PC-3 (cell line): ENCODE measurements around the gene ATF7. TPM values are rescaled to one million over a fixed set of nuclear protein-coding genes. Genes with fewer than 3 reads are reported as not detected.
"Not testable (repeated sequence)": the region's sequence is repeated elsewhere in the genome, so short reads cannot be mapped to it uniquely, and the experiment has no call there.

Experiments used
- ATAC-seq: fragments of 200-7000 bp; cut with Tn5 transposase; 2 replicates; pipeline ENCODE4 v1.9.1; 2020; ENCODE audit warnings: mild to moderate bottlenecking, moderate library complexity
- BruUV-seq: library from RNA; stranded (reverse); fragments of 400-500 nt; replicated peaks from 2 replicates; lab custom pipeline; 2021; lab: Mats Ljungman, UMichigan
- CTCF ChIA-PET: fragments of 300-600 bp; sonication (Branson Sonifier 250); formaldehyde crosslinking; loops from one replicate; lab custom pipeline; 2022; ENCODE audit warnings: antibody characterized with exemption; lab: Charles Lee
- POLR2A ChIA-PET: fragments of 300-600 bp; sonication (Branson Sonifier 250); formaldehyde crosslinking; loops from one replicate; lab custom pipeline; 2022; ENCODE audit warnings: antibody characterized with exemption; ENCODE audit not compliant: unreplicated experiment; lab: Charles Lee
- DNase-seq: peaks from one replicate; pipeline ENCODE4 v3.0.0-alpha.2; 2015
- H2AFZ ChIP-seq: fragments of 300-600 bp; sonication (generic); 2 replicates; pipeline ENCODE4 v1.6.0; 2016; ENCODE audit warnings: antibody characterized with exemption, low read length
- H3F3A ChIP-seq: fragments of 300-600 bp; sonication (generic); one replicate; pipeline ENCODE4 v1.6.0; 2017; ENCODE audit warnings: antibody characterized with exemption, low read length, control low read depth, mild to moderate bottlenecking; ENCODE audit not compliant: unreplicated experiment
- H3K27ac ChIP-seq: fragments of 300-600 bp; sonication (generic); 2 replicates; pipeline ENCODE4 v1.5.1; 2016; ENCODE audit warnings: mild to moderate bottlenecking, low read length
- H3K27me3 ChIP-seq: fragments of 300-600 bp; sonication (generic); 2 replicates; pipeline ENCODE4 v1.6.1; 2016; ENCODE audit warnings: low read length, mixed read lengths
- H3K36me3 ChIP-seq: fragments of 300-600 bp; sonication (generic); 2 replicates; pipeline ENCODE4 v1.6.1; 2016; ENCODE audit warnings: low read depth, mixed run types, low read length, mixed read lengths
- H3K4me1 ChIP-seq: fragments of 300-600 bp; sonication (generic); 2 replicates; pipeline ENCODE4 v1.5.1; 2016; ENCODE audit warnings: low read length; ENCODE audit not compliant: insufficient read depth
- H3K4me2 ChIP-seq: fragments of 300-600 bp; sonication (generic); 2 replicates; pipeline ENCODE4 v1.6.0; 2016; ENCODE audit warnings: low read length
- H3K4me3 ChIP-seq: fragments of 300-600 bp; sonication (generic); 2 replicates; pipeline ENCODE4 v1.5.1; 2016; ENCODE audit warnings: mild to moderate bottlenecking, low read length, mixed read lengths
- H3K79me2 ChIP-seq: fragments of 300-600 bp; sonication (generic); 2 replicates; pipeline ENCODE4 v1.6.1; 2017; ENCODE audit warnings: low read length, mixed read lengths
- H3K9ac ChIP-seq: fragments of 300-600 bp; sonication (generic); 2 replicates; pipeline ENCODE4 v1.6.0; 2016; ENCODE audit warnings: mild to moderate bottlenecking, low read length
- H3K9me2 ChIP-seq: fragments of 300-600 bp; sonication (generic); replicated peaks from 2 replicates; pipeline ENCODE4 v1.6.1; 2016; ENCODE audit warnings: mixed run types, low read length, mixed read lengths
- H3K9me3 ChIP-seq: fragments of 300-600 bp; sonication (generic); 2 replicates; pipeline ENCODE4 v1.6.1; 2016; ENCODE audit warnings: low read length, mixed read lengths
- H4K20me1 ChIP-seq: fragments of 300-600 bp; sonication (generic); 2 replicates; pipeline ENCODE4 v1.6.1; 2016; ENCODE audit warnings: low read length, mixed read lengths
- CTCF ChIP-seq: fragments of 300-600 bp; sonication (generic); conservative IDR thresholded peaks from 2 replicates; pipeline ENCODE4 v1.5.1; 2017; ENCODE audit warnings: antibody characterized with exemption, low read depth, mild to moderate bottlenecking, low read length
- EZH2 ChIP-seq: fragments of 300-600 bp; sonication (generic); IDR thresholded peaks from one replicate; pipeline ENCODE4 v1.6.1; 2017; ENCODE audit warnings: antibody characterized with exemption, mild to moderate bottlenecking, low read length; ENCODE audit not compliant: unreplicated experiment
- EZH2phosphoT487 ChIP-seq: fragments of 300-600 bp; sonication (generic); IDR thresholded peaks from 2 replicates; pipeline ENCODE4 v1.6.1; 2018; ENCODE audit warnings: mild to moderate bottlenecking, antibody characterized with exemption, low read length, borderline replicate concordance
- intact Hi-C: fragments of 100-400 bp; cut with micrococcal nuclease; formaldehyde crosslinking; loops from 2 replicates; pipeline ENCODE4 v1.9.0; 2023
- total RNA-seq: library from RNA; depleted of rRNA; stranded (reverse); fragments of >200 nt; gene quantifications from 2 replicates; pipeline ENCODE4 v1.2.3, GENCODE V29; 2014

ATF7 gene
- total RNA-seq, 1 experiment from 2014 or later = 7.9 TPM

- Histone ChIP-seq H3K9me2 (no peaks in the 10 kb centered on the region), H3K4me1 (no peaks in the 10 kb centered on the region), H3K27ac (no peak overlapping the region), H3K9ac (no peak overlapping the region), H3K4me3 (no peak overlapping the region), H2AFZ (no peak overlapping the region), H3K4me2 (no peak overlapping the region), H3K9me3 (no peaks in the 10 kb centered on the region), H4K20me1 (no peaks in the 10 kb centered on the region), H3F3A (no peaks in the 10 kb centered on the region), H3K36me3 (no peaks in the 10 kb centered on the region), H3K79me2 (no peaks in the 10 kb centered on the region), H3K27me3 (no peaks in the 10 kb centered on the region)
- BruUV-seq = no TSS peak
- intact Hi-C loops = no loop called here
- ChIA-PET CTCF (interaction anchor here (0.7 kb wide), 1 partner anchor 92 kb away, joined by 3 read pairs; no protein-coding TSS in a partner anchor), POLR2A (no interaction called here)
- TF ChIP-seq EZH2 = no peak
- no peak for TF ChIP-seq EZH2phosphoT487
- TF ChIP-seq CTCF = no peak
- no peak for DNase-seq
- ATAC-seq = no peak
These were observed 10.5 kb upstream of the ATF7 start for GRCh38 chr12:53636641-53637040.

GRCh38 chr12:53635708-53636107 lies 9.5 kb upstream of the ATF7 start:
- H3F3A ChIP-seq, BruUV-seq, H3K79me2 ChIP-seq, H3K4me3 ChIP-seq, CTCF ChIA-PET, H4K20me1 ChIP-seq, ATAC-seq, DNase-seq, POLR2A ChIA-PET, H3K4me1 ChIP-seq, H3K27ac ChIP-seq, H3K9me2 ChIP-seq, H2AFZ ChIP-seq, intact Hi-C loops, H3K9me3 ChIP-seq, H3K27me3 ChIP-seq, H3K4me2 ChIP-seq, H3K9ac ChIP-seq, H3K36me3 ChIP-seq: not testable (repeated sequence)

- Histone ChIP-seq H3K4me3 (no peak overlapping the region), H3K4me1 (peaks cover 2% of the 10 kb centered on the region; the same call in 1 of the 2 replicates), H3F3A (no peaks in the 10 kb centered on the region), H3K9ac (no peak overlapping the region), H3K79me2 (no peaks in the 10 kb centered on the region), H3K36me3 (no peaks in the 10 kb centered on the region), H2AFZ (no peak overlapping the region), H4K20me1 (no peaks in the 10 kb centered on the region), H3K9me2 (no peaks in the 10 kb centered on the region), H3K27me3 (no peaks in the 10 kb centered on the region), H3K4me2 (no peak overlapping the region), H3K27ac (no peak overlapping the region), H3K9me3 (no peaks in the 10 kb centered on the region)
- TF ChIP-seq EZH2phosphoT487 (no peak), CTCF (no peak)
- ATAC-seq (no peak), DNase-seq (no peak)
- POLR2A ChIA-PET = no interaction called here
- CTCF ChIA-PET = no interaction called here
- intact Hi-C loops = no loop called here
- BruUV-seq = no TSS peak
These were observed 5.5 kb upstream of the ATF7 start for GRCh38 chr12:53631721-53632120.
